Activated naive CD4-positive, alpha-beta T cell treated with anti-CD3 and anti-CD28 coated beads for 36 hours (primary cell): ENCODE results near the gene CACNA1C. TPM values are rescaled to one million over a fixed set of nuclear protein-coding genes. Genes with fewer than 3 reads are reported as not detected.

Experiments
- CTCF ChIA-PET: fragments of 350-600 bp; sonication (Branson Sonifier 250); formaldehyde crosslinking; loops from one replicate; lab custom pipeline; 2021; ENCODE audit warnings: antibody characterized with exemption; lab: Charles Lee
- DNase-seq: peaks from one replicate; pipeline ENCODE4 v3.0.0-alpha.2; 2020
- H3K27ac Mint-ChIP-seq: one replicate; pipeline ENCODE4 v1.8.0; 2021; ENCODE audit warnings: mild to moderate bottlenecking, mixed read lengths
- H3K27me3 Mint-ChIP-seq: one replicate; pipeline ENCODE4 v1.8.0; 2021; ENCODE audit warnings: low read depth, mixed read lengths
- H3K36me3 Mint-ChIP-seq: one replicate; pipeline ENCODE4 v1.8.0; 2021; ENCODE audit warnings: low read depth, mixed read lengths
- H3K4me1 Mint-ChIP-seq: one replicate; pipeline ENCODE4 v1.8.0; 2021; ENCODE audit warnings: low read depth, mixed read lengths
- H3K4me3 Mint-ChIP-seq: one replicate; pipeline ENCODE4 v1.8.0; 2021; ENCODE audit warnings: mild to moderate bottlenecking, moderate library complexity, mixed read lengths
- H3K9me3 Mint-ChIP-seq: one replicate; pipeline ENCODE4 v1.8.0; 2021; ENCODE audit warnings: mixed read lengths
- intact Hi-C: fragments of 100-400 bp; cut with micrococcal nuclease; formaldehyde crosslinking; loops from one replicate; pipeline ENCODE4 v1.15.1; 2023
- total RNA-seq, 2 experiments: library from RNA; stranded (reverse); gene quantifications; one replicate each; pipeline ENCODE4 v1.2.3, GENCODE V29; 2021

The CACNA1C gene
- total RNA-seq, 2 experiments from 2014 or later: 0.02 to 0.12 TPM

GRCh38 chr12:2651068-2651965 is 598.5 kb downstream of the CACNA1C start:
- no peak overlapping the region for H3K4me3 Mint-ChIP-seq
- H3K27ac Mint-ChIP-seq: no peak overlapping the region
- CTCF ChIA-PET: no interaction called here

GRCh38 chr12:2652011-2652400 is 599.2 kb downstream of the CACNA1C start:
- H3K36me3 Mint-ChIP-seq: no peaks in the 10 kb centered on the region
- H3K4me1 Mint-ChIP-seq: no peaks in the 10 kb centered on the region
- H3K27me3 Mint-ChIP-seq: peaks cover 12% of the 10 kb centered on the region
- H3K9me3 Mint-ChIP-seq: no peaks in the 10 kb centered on the region
- H3K27ac Mint-ChIP-seq: no peak overlapping the region
- no peak for DNase-seq
- no peak overlapping the region for H3K4me3 Mint-ChIP-seq
- intact Hi-C loops: no loop called here
- CTCF ChIA-PET: no interaction called here

More at GRCh38 chr12:2651068-2651965, 598.5 kb downstream of the CACNA1C start:
- Mint-ChIP-seq H3K9me3 (no peaks in the 10 kb centered on the region), H3K4me1 (no peaks in the 10 kb centered on the region), H3K36me3 (no peaks in the 10 kb centered on the region), H3K27me3 (peaks cover 16% of the 10 kb centered on the region)
- intact Hi-C loops: no loop called here
- no peak for DNase-seq

- Mint-ChIP-seq H3K27me3 (peaks cover 12% of the 10 kb centered on the region), H3K4me1 (no peaks in the 10 kb centered on the region), H3K4me3 (no peak overlapping the region), H3K9me3 (no peaks in the 10 kb centered on the region), H3K36me3 (no peaks in the 10 kb centered on the region), H3K27ac (no peak overlapping the region)
- intact Hi-C loops: no loop called here
- CTCF ChIA-PET: no interaction called here
- DNase-seq: no peak
Observed at GRCh38 chr12:2652401-2653081, 599.8 kb downstream of the CACNA1C start.

- Mint-ChIP-seq H3K4me3 (no peak overlapping the region), H3K27me3 (peaks cover 8% of the 10 kb centered on the region), H3K9me3 (no peaks in the 10 kb centered on the region), H3K4me1 (no peaks in the 10 kb centered on the region), H3K36me3 (no peaks in the 10 kb centered on the region), H3K27ac (no peak overlapping the region)
- CTCF ChIA-PET: no interaction called here
- intact Hi-C loops: no loop called here
- DNase-seq: no peak
Observed at GRCh38 chr12:2653461-2653965, 600.7 kb downstream of the CACNA1C start.

- intact Hi-C loops: no loop called here
- no peaks in the 10 kb centered on the region for H3K4me1 Mint-ChIP-seq
Observed at GRCh38 chr12:2654311-2654710, 601.5 kb downstream of the CACNA1C start.

GRCh38 chr12:2654741-2655140 is 602.0 kb downstream of the CACNA1C start:
- no peaks in the 10 kb centered on the region for H3K36me3 Mint-ChIP-seq
- H3K27ac Mint-ChIP-seq: no peak overlapping the region
- intact Hi-C loops: no loop called here
- peaks cover 4% of the 10 kb centered on the region for H3K27me3 Mint-ChIP-seq
- CTCF ChIA-PET: interaction anchor here (0.5 kb wide), 1 partner anchor 367 kb away, joined by 9 read pairs; no protein-coding TSS in a partner anchor
- no peak overlapping the region for H3K4me3 Mint-ChIP-seq
- DNase-seq: no peak
- no peaks in the 10 kb centered on the region for H3K9me3 Mint-ChIP-seq
- no peaks in the 10 kb centered on the region for H3K4me1 Mint-ChIP-seq

More at GRCh38 chr12:2654311-2654710, 601.5 kb downstream of the CACNA1C start:
- no peaks in the 10 kb centered on the region for H3K36me3 Mint-ChIP-seq
- peaks cover 5% of the 10 kb centered on the region for H3K27me3 Mint-ChIP-seq
- CTCF ChIA-PET: interaction anchor here (0.5 kb wide), 1 partner anchor 367 kb away, joined by 9 read pairs; no protein-coding TSS in a partner anchor
- H3K27ac Mint-ChIP-seq: no peak overlapping the region
- no peak overlapping the region for H3K4me3 Mint-ChIP-seq
- DNase-seq: no peak
- no peaks in the 10 kb centered on the region for H3K9me3 Mint-ChIP-seq

- no peak for DNase-seq
- CTCF ChIA-PET: no interaction called here
- Mint-ChIP-seq H3K36me3 (peaks cover 1% of the 10 kb centered on the region), H3K27ac (no peak overlapping the region), H3K27me3 (no peaks in the 10 kb centered on the region), H3K9me3 (no peaks in the 10 kb centered on the region), H3K4me3 (no peak overlapping the region), H3K4me1 (no peaks in the 10 kb centered on the region)
- intact Hi-C loops: no loop called here
Observed at GRCh38 chr12:2662524-2662923, 609.7 kb downstream of the CACNA1C start.

GRCh38 chr12:2664721-2665577 is 612.2 kb downstream of the CACNA1C start:
- no peak overlapping the region for H3K27ac Mint-ChIP-seq
- CTCF ChIA-PET: no interaction called here
- H3K9me3 Mint-ChIP-seq: no peaks in the 10 kb centered on the region
- no peaks in the 10 kb centered on the region for H3K27me3 Mint-ChIP-seq
- no peak overlapping the region for H3K4me3 Mint-ChIP-seq
- no peaks in the 10 kb centered on the region for H3K4me1 Mint-ChIP-seq
- intact Hi-C loops: no loop called here
- H3K36me3 Mint-ChIP-seq: peaks cover 1% of the 10 kb centered on the region
- no peak for DNase-seq

- DNase-seq: no peak
Observed at GRCh38 chr12:2666411-2666810, 613.6 kb downstream of the CACNA1C start.

GRCh38 chr12:2666846-2667245 is 614.1 kb downstream of the CACNA1C start:
- H3K4me3 Mint-ChIP-seq: no peak overlapping the region
- no peak for DNase-seq
- H3K27me3 Mint-ChIP-seq: no peaks in the 10 kb centered on the region
- CTCF ChIA-PET: no interaction called here
- no peaks in the 10 kb centered on the region for H3K9me3 Mint-ChIP-seq
- H3K36me3 Mint-ChIP-seq: peaks cover 1% of the 10 kb centered on the region
- H3K27ac Mint-ChIP-seq: no peak overlapping the region
- intact Hi-C loops: no loop called here
- no peaks in the 10 kb centered on the region for H3K4me1 Mint-ChIP-seq

More at GRCh38 chr12:2666411-2666810, 613.6 kb downstream of the CACNA1C start:
- Mint-ChIP-seq H3K27me3 (no peaks in the 10 kb centered on the region), H3K9me3 (no peaks in the 10 kb centered on the region), H3K4me3 (no peak overlapping the region), H3K36me3 (peaks cover 1% of the 10 kb centered on the region), H3K4me1 (no peaks in the 10 kb centered on the region), H3K27ac (no peak overlapping the region)
- intact Hi-C loops: no loop called here
- CTCF ChIA-PET: no interaction called here

GRCh38 chr12:2667716-2668440 is 615.1 kb downstream of the CACNA1C start:
- Mint-ChIP-seq H3K27ac (no peak overlapping the region), H3K4me1 (no peaks in the 10 kb centered on the region), H3K9me3 (no peaks in the 10 kb centered on the region), H3K4me3 (no peak overlapping the region), H3K36me3 (peaks cover 1% of the 10 kb centered on the region), H3K27me3 (no peaks in the 10 kb centered on the region)
- CTCF ChIA-PET: no interaction called here
- intact Hi-C loops: no loop called here
- DNase-seq: no peak
